Gastrocnemius medialis (tissue), 4 donors: Measurements from ENCODE around the gene PLXNA2.

Experiments used
- CTCF ChIP-seq, 5 experiments: fragments of 450-650 bp in 3 of 5; fragments of 200-600 bp in 2 of 5; sonication (generic) in 2 of 5; IDR thresholded peaks in 4 of 5; conservative IDR thresholded peaks in 1 of 5; 1 replicate in 4 of 5; 2 replicates in 1 of 5; pipeline ENCODE4 v1.5.1; 2016 to 2019; ENCODE audit warnings: antibody characterized with exemption in 5 of 5, mild to moderate bottlenecking in 3 of 5, moderate library complexity in 3 of 5
- POLR2A ChIP-seq, 2 donors: fragments of 450-650 bp; IDR thresholded peaks; one replicate each; pipeline ENCODE4 v1.6.1; 2017; ENCODE audit warnings: antibody characterized with exemption in 2 of 2, mild to moderate bottlenecking in 2 of 2, moderate library complexity in 2 of 2

- TF ChIP-seq CTCF (IDR thresholded peaks at IDR 0.05 in 4 of 5, conservative IDR thresholded peaks at IDR 0.05 in 1 of 5), result no peak
- TF ChIP-seq POLR2A (IDR thresholded peaks at IDR 0.05), result no peak
Measured at GRCh38 chr1:208158640-208159554, 85.3 kb downstream of the PLXNA2 start.
